Mesenteric fat pad (tissue), 1 donor: ENCODE measurements around the gene EMC10. TPM values are rescaled to one million over a fixed set of nuclear protein-coding genes. Genes with fewer than 3 reads are reported as not detected.
A peak's percentile ranks its signal among the peaks of the same experiment; 100 is the strongest.

ENCODE experiments used
- DNase-seq: peaks from one replicate; pipeline ENCODE4 v3.0.0-alpha.2; 2020; ENCODE audit warnings: low spot score
- total RNA-seq: library from RNA; stranded (reverse); fragmentation: NEBNext Ultra II Directional; extraction: Animal tissue kit (Norgen Biotek cat#: 25700); gene quantifications from one replicate; pipeline ENCODE4 v1.2.1, GENCODE V29; 2021
- donor health status: DM: yes; HTN: yes; CAD: no.

The EMC10 gene
- total RNA-seq, 1 donor from 2014 or later: 53.3 TPM

GRCh38 chr19:50495020-50495531, 18.8 kb downstream of the EMC10 start:
- DNase-seq: no peak

DNA sequence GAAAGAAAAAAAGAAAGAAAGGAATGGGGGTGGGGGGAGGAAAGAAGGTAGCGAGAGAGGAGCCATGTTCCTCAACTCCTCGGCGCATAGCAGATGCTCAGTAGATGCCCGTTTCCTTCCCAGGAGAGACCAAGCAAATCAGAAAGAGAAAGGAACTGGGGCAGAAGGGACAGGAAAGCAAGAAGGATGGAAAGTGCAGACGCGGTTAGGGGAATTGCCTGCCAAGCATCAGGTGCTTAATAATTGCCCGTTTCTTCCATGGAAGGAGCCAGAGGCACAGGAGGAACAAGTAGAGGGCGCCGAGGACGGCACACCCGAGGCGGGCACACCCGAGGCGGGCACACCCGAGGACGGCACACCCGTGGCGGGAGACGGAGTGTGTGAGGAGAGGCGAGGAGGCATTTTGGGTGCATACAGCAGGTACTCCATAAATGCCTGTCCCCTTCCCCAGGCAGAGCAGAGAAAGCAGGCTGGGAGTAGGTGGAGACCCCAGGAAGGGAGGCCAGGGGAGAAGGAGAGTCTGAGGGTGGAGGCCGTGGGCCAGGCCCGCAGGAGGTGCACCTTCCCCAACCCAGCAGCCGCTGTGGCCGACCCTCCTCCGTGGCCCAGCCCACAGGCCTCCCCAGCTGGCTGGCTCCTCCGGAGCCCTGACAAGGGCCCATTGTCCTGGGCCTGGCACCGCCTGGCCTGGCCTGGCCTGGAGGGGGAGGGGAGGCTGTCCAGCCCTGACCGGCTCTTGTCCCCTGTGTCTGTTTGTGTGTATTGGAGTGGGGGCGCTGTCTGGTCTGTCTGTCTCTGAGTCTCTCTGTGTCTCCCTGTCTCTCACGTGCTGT, 20.1 kb downstream of the EMC10 start:
- no peak for DNase-seq

- no peak for DNase-seq
These were observed 20.7 kb downstream of the EMC10 start for GRCh38 chr19:50497022-50497405.

GRCh38 chr19:50498219-50499056, 22.1 kb downstream of the EMC10 start:
- no peak for DNase-seq

DNA sequence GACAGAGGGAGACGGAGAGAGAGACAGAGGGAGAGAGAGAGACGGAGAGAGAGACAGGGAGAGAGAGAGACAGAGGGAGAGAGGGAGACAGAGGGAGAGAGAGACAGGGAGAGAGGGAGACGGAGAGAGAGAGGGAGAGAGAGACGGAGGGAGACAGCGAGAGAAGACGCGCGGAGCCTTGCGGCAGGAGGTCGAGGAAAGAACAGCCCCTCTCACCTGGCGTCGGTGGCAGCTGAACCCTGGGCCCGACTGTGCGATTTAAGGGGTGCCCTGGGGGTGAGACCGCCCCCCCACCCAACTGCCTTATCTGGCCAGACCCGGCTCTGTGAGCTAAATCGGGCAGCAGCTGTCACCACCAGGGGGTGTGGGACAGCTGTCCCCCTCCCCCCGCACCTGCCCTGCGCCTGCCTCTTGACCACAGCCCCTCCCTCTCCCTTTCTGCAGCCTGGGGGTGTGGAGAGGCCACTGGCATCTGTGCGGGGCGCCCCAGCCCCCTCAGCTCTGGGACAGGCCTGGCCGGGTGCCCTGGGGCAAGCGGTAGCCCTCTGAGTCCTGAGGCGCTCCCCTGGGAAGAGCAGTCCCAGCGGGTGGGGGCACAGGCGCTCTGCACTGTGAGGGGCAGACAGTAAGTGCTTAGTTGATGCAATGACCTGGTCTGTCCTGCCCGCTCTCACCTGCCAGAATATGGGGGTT, 23.9 kb downstream of the EMC10 start:
- no peak for DNase-seq

DNA sequence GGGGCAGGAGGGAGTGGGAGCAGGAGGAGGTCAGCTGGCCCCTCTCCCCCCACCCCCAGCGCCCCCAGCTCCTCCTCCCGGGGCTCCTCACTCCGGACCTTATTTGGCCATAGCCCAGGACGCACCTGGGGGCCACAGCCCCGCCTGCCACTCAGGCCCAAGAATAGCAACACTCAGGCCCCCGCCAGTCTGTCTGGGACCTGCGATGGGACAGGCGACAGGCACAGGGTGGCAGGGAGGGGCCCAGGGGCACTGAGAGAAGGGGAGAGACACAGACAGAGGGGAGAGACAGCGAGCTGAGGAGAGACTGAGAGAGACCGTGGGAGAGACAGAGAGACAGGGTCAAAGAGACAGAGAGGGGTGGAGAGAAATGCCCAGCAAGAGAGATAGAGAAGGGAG, 24.4 kb downstream of the EMC10 start:
- no peak for DNase-seq

DNA sequence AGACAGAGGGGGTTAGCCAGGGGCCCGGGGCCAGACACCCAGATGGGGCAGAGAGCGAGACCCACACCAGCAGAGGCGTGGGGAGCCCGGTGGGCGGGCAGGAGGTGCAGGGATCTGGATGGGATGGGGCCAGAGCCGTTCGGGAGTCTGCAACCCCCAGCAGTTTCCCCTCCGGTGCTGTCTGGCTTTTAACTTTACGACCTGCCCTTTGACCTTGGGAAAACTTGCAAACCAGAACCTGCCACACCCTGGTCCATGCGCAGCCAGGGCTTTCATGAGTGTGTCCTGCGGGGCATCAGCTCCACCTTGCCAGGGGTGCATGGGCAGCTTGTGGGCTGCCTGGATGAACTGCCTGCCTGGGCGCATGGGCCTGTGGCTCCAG, 24.9 kb downstream of the EMC10 start:
- no peak for DNase-seq

DNA sequence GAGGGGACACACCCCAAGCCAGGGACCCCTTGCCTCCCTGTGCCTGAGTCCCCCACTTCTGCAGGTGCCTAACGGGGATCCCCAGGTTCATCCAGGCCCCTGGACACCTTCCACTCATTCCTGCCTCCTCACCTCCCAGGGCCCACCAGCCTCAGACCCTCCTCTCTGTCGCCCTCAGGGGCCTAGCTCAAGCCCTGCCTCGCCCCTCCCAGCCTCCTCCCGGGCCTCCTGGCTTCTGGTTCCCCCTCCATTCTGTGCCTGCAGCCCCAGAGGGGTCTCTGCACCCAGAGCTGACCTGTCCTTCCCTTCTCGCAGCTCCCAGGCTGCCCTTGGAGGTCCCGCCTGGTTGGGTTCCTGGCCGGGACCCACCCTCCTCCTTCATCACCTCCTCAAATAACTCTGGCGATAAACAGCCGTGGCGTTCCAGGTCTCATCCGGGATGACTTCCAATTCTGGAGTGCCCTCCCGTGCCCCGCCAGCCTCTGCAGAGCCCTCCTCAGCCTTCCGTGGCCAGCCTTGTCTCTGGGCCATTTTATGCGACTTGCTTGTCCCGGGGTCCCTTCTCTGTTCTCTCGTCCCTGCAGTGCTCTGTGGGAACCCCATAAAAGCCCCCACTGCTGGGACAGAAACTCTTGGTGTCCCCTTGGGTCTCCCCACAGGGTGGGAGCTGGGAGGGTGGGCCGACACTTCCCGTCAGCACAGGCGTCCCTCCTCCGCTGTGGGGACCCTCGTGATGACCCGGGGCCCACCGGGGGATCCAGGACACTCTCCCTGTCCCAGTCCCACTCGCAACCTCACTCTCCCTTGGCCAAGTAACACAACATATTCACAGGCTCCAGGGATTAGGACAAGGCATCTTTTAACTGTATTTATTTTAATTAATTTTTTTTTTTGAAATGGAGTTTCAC, 25.5 kb downstream of the EMC10 start:
- DNase-seq: no peak

- DNase-seq: no peak
These were observed 29.7 kb downstream of the EMC10 start for GRCh38 chr19:50505856-50506611.

DNA sequence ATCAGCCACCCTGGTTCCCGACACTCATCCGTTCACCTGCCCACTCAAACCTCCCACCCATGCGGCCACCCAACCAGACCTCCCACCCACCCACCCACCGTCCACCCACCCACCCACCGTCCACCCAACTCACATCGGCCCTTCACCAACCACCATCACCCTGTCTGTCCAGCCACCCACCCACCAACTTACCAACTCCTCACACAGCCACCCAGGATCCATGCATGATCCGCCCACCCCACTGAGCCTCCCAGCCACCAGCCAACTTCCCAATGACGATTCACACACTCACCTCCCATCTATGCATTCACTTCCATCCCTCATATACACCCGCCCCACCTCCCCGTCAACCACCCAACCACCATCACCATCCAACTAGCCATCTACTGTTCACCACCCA, 30.4 kb downstream of the EMC10 start:
- no peak for DNase-seq

DNA sequence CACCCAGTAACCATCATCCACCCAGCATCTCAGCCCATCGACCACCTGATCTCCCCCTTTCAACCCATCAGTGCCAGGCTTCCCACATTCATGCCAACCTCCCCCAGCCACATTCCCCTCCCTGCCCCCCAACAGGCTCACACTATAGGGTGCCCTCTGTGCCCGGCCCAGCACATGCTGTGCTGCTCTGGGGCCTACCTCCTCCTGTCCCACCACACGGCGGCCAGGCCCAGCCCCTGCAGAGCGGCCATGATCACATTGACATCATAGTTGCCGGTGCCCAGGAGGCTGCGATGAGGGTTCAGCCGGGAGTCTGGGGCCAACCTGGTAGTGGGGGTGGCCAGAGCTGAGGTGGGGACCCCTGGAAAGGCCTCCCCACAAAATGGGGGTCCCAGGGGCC, 31.1 kb downstream of the EMC10 start:
- no peak for DNase-seq

- no peak for DNase-seq
These were observed 32.5 kb downstream of the EMC10 start for GRCh38 chr19:50508843-50509190.

DNA sequence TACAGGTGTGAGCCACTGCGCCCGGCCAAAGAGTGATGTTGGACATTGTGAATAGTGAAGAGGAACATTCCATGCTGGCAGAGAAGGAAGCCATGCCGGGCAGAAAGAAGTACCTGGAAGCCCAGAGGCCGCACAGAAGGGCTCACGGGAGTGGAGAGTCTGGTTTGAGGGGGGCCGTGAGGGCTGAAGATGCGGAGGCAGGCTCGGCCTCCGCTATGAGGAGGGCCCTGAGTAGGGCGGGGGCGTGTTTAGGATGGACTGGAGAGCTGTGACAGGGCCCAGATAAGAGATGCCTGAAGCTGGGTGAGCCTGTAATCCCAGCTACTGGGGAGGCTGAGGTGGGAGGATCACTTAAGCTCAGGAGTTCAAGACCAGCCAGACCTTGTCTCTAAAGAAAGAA, 33.1 kb downstream of the EMC10 start:
- DNase-seq: no peak

DNA sequence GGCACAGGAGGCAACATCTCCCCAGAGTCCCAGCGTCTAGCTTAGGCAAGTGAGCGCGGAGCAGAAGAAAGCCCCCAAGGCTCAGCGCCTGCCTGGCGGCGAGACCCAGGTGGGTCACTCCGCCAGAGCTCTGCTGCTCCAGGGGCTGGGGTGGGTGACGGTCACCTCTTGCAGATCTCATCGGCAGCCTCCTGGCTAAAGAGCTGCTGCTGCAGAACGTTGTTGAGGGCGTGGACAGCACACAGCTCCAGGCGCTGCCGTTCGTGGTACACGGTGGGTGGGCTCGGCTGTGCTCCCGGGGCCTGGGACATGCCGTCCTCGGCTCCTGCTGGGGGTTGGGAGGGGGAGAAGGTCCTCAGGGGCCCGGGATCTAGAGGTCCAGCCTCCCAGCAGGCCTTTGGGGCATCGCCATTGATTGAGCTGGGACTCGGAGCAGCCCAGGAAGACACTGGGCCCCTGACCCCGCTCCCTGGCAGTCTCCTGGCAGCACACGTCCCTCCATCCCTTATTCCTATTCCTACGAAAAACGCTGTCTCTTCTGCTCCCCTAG, 33.9 kb downstream of the EMC10 start:
- DNase-seq: no peak

GRCh38 chr19:50510700-50511068, 34.4 kb downstream of the EMC10 start:
- DNase-seq: no peak

- peak; percentile 99 for DNase-seq
These were observed 34.9 kb downstream of the EMC10 start, which contains the start of gene JOSD2 for GRCh38 chr19:50511069-50511822. Gene JOSD2, minus strand, starts transcription at chr19:50511191. Its CDS starts 760 bp downstream, at chr19:50510431.

- DNase-seq: no peak
These were observed 36.0 kb downstream of the EMC10 start for GRCh38 chr19:50512112-50512998.
